Measurements from ENCODE around the gene KITLG.

DNA sequence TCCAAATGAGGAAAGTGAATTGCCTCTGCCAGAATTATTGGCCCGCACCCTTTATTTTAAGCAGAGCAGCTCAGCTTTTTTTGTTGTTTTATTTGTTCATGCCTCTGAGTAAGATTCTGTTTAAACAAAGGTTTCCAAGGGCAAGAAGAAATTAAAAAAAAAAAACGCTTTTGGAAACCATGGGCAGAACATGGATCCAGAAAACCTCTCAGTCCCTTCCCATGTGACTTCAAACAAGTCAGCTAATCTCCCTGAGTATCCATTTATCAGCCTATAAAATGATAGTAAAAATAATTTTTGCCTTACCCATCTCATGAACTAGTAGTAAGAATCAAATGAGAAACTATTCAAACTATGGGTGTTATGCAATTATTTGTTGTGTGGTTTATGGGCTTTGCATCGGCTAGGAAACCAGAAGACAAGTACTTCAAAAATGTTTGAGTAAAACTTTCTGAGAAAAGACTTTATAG, 27.6 kb downstream of the KITLG start:
- no peak for TF ChIP-seq EZH2 (IDR thresholded peaks at IDR 0.05; ENCODE audit: low read length)
- TF ChIP-seq, protein P1, sequence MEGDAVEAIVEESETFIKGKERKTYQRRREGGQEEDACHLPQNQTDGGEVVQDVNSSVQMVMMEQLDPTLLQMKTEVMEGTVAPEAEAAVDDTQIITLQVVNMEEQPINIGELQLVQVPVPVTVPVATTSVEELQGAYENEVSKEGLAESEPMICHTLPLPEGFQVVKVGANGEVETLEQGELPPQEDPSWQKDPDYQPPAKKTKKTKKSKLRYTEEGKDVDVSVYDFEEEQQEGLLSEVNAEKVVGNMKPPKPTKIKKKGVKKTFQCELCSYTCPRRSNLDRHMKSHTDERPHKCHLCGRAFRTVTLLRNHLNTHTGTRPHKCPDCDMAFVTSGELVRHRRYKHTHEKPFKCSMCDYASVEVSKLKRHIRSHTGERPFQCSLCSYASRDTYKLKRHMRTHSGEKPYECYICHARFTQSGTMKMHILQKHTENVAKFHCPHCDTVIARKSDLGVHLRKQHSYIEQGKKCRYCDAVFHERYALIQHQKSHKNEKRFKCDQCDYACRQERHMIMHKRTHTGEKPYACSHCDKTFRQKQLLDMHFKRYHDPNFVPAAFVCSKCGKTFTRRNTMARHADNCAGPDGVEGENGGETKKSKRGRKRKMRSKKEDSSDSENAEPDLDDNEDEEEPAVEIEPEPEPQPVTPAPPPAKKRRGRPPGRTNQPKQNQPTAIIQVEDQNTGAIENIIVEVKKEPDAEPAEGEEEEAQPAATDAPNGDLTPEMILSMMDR (optimal IDR thresholded peaks at IDR 0.05 in 1 of 3, IDR thresholded peaks at IDR 0.05 in 1 of 3, conservative IDR thresholded peaks at IDR 0.05 in 1 of 3; ENCODE audit: extremely low read depth in 1 of 3, insufficient read depth in 2 of 3, low read length in 3 of 3), result no peak

All from keratinocyte (primary cell).